Stimulated activated CD8-positive, alpha-beta memory T cell treated with anti-CD3 and anti-CD28 coated beads, Interleukin-7, amount 100 ng/mL, for 1 hour (primary cell): ENCODE results near the gene HOXA7.

Experiments used
- DNase-seq, 2 donors: peaks; one replicate each; pipeline ENCODE4 v3.0.0-alpha.2; 2020; ENCODE audit warnings: low read depth in 2 of 2

Gene HOXA7

DNA sequence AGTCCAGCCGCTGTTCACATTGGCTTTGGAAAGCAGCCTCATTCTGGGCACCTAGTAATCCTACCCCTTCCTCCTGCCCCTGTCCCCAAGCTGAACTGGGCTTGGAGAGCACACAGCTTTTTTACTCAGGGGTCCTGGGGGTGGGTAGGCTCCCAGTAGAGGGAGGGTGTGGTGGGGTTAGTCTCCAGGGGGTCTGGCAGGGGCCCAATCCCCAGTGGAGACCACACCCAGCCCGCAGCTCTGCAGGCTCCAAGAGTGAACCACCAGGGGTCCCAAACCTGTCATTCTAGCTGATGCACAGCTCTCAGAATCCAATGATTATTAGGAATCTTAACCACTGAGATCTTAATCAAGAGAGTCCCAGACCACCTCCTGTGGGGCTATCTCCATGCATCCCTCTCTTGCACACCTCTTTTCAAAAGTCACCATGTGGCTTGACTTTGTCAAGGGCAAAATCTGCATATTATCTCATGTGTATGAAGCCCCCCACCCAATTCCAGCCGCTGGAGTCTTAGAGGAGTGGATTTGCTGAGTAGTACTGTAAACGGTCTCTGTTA, 25.9 kb upstream of the HOXA7 start:
- no peak for DNase-seq

DNA sequence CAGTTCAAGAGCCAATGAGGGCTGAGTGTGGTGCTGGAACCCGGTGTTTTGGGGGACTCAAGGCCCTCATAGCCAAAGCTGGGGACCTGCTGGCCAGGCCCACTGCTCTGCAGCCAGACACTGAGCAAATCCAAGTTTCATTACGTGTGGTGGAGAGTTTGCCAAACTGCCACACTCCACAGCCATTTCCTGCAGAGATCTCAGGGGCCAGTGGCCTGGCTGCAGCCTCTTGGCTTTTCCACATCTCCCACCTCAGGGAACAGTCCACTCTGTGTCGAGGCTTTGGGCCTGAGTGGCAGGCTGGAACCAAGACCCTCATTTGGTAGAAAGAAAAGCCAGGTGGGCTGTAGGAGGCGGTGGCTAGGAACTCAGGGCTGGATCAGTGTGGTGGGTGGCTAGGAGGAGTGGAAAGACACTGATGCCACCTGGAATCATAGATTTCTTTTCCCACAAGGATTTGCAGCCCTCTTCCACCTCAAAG, 25.4 kb upstream of the HOXA7 start:
- no peak for DNase-seq

DNA sequence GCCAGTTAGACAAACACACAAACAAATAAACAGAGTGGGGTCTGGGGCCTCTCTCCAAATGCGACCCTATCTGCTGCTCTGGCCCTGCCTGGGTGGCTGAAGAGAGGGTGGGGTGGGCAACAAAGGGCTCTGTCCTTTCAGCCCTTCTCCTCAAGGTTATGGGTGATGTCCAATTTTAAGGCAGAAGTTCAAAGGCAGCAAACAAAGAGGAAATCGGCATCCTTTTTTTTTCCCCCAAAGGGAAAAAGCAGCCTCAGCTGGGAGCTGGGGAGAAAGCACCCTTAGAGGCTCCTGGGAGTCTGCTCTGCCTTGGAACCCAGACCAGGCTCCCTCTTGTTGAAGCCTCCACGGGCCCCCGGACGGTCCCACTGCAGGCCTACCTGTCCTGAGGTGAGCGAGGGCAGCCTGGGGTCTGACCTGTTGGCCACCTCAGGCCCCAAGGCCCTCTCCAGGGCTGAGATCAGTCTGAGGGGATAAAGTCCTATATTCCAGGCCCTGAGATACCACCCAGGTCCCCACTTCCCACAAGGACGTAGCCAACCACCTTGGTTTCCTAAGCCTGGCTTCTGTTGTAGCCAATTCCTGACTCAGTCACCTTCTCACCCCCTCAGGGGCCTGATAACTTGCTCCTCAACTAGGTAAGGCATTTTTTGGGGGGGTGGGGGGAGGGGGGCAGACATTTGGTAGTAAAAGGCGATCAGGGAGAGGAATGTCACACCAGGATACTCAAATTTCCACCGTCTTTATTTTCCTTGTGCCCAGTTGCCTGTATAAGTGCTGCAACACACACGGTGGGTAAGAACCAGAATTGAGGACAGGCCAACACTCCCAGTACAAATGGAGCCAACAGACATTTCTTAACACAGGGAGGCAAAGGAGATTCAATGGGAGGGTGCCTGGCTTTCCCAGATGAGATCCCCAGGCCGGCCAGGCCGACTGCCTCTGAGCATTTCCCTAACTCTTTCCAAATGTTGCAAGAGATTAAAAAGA, 24.3 kb upstream of the HOXA7 start:
- DNase-seq = no peak

DNA sequence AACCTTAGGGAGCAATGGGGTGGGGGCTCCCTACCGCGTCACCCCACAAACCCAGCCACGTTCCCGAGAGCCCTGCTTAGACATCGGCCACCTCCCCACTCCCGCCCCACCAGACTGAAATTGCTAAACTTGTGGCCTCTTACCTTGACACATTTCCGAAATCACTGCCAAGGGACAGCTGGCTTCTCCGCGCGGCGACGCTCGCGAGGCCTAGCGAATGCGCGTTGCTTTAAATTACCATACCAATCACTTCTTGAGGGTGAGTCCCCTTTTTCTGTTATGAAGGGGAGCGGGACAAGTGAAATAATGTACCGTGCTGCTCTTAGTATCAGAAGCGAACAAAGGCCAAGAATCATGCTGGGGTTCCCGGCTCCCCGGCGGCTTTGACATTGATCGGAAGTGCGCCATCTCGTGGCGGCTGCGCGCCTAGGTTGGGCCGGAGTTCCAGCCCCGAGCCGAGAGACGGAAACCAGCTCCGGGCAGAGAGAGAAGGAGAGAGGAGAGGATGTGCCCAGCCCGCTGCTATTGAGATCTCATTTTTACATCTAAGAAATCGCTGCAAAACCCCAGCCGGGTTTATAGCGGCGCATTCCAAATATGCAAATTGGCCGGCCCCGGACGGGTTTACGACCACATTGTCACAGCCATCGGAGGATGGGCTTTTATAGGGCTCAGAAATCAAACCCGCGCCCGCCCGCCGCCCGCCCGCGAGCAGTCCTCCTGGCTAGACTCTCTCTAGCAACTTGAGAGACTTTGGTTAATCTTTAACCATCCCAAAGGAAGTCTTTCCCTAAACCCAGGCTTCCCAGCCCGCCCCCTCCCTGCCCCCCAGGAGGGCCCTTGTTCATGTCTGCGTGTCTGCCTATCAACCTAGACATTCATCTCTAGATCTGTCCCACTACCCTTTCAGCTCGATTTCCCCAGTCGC, 23.3 kb upstream of the HOXA7 start:
- no peak for DNase-seq

DNA sequence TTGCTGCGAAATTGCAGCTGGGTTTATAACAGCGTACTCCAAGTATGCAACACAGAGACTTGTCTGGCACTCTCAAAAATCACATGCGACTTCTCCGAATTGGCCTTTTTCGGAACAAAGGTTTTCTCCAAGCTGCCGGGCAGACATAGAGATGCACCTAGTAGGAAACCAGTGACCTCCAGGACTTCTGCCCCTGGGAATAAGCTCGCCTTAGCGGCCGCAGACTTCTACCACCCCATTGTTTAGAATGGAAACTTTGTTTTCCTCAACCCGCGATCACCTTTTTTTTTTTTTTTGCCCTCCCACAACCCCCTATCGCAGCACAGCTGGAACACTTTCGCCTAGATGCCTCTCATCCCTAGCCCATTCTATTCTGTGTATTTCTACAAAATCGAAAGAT, 22.6 kb upstream of the HOXA7 start:
- DNase-seq = no peak

DNA sequence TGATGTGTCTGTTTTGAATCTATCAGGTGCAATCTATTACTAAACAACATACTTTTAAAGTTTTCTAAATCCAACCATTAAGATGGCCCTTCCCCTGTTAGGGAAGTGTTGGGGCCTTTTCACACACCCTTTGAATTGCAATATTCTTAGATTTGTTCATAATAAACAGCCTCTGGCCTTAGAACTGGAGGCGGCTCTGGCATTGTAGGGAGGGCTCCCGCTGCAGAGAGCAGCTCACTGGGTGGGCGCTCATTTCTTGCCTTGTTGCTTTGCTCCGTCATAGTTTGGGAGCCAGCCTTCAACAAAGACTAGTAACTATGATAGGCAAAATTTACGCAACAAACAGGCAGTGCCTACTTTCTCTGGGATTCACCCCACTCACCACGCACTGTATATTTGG, 21.9 kb upstream of the HOXA7 start:
- DNase-seq = no peak

DNA sequence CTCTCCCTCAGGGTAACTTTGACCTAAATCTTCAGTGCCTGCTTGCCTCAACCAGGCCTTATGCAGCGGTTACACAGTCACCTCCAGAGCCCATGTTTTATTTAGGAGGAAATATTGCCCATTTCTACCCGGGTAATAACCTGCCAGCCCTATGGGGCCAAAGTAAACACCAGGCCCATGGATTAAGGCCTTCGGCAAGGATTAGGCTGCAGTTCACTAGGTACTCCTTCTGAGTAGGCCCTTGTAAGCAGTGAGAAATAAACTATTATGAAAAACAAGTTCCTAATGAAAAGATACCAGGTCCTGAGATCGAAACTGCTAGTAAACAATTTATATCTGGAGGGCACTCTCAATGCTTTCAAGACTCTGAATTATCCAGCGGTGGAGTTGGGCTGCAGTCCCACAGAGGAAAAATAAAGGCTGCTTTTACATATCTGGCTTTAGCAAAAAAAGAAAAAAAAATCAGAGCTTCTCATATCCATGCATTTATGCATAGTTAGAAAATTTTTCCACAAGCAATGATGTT, 21.4 kb upstream of the HOXA7 start:
- no peak for DNase-seq

DNA sequence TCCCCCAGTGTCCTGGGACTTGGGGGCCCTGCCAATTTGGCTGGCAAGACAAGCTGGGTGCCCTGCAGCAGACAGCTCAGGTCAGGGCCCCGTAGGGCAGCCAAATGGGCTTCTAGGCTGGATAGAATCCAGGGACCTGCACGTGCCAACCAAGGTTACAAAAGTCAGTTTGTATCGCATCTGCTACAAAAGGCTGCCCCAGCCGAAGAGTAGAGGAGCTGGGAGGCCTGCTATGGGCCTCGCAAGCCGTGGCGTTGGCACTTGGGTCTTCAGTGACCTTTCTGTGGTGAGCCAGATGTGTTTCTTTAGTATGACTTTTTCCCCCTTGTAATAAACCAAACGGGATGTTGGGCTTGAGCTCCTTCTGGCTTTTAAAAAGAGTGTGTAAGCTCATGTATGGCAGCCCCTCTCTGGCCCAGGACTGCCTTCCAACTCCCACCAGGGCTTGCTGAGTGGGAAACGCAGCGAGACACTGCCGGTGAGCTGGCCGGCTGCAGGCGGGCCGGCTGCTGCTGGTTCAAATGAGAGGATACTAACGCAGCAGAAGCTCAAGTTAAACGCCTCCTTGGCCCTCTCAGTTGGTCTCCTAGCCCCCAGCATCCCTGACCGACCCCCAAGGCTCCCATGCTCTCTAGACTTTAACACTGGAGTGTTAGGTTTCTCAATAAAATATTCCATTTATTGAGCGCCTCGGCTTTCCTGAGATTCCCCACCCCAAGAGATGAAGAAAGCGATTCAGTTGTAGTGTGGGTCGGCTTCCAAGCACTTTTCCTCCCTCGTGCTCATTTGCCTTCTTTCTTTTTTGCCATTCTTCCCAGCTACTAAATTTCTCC, 20.7 kb upstream of the HOXA7 start:
- DNase-seq = no peak

DNA sequence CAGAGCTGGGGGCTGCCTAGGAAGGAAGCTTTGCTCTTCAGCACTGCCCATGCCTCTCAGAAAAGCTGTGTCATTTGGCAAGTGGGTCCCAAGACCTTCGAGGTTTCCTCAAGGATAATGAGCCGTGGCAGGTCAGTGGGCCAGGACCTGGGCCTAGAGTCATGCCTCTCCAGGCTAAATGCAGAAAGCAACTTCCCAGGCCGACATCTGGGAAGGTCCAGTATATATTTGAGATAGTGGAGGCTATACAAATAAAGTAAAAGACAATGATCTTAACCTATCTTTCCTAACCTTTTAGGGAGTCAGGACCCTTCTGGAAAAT, 20.0 kb upstream of the HOXA7 start:
- DNase-seq = no peak

DNA sequence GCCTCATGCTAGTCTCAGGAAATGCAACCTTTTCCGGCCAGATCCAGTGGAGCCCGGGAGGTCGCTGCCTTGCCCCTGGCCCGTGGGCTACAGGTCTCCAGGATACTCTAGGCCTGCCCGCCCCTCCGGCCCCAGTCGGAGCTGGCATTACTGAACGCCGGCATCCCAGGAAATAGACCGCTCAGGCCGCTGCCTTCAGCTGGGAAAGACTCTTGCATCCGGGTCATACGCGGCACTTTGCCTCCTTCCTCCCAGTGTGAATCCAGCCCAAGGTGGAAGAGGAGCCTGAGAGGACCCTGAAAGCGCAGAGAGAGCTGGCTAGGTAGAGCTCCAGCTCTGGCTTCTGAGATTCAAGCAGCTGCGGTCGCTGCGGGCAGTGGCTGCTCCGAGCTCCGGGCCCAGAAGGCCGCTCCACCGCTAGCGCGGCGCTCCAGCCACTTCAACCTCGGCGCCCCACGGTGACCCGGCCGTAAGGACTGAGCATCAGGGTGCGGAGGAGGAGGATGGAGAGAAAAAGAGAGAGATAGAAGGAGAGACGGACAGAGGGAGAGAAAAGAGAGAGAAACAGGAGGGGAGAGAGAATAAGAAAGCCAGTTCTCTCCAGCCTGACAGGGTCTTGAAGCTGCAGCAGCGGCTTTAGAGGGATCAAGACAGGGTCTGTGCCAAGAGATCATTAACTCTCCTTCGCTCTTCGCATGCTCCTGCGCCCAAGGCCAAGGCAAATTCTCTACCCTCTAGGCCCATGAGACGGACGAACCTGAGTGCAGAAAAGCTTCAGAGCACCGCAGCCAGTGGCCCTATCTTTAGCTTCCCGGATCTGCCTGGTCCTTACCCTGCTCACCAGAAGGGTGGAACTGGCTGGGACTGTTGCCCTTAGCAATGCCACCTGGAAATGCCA, 19.4 kb upstream of the HOXA7 start:
- DNase-seq = no peak

DNA sequence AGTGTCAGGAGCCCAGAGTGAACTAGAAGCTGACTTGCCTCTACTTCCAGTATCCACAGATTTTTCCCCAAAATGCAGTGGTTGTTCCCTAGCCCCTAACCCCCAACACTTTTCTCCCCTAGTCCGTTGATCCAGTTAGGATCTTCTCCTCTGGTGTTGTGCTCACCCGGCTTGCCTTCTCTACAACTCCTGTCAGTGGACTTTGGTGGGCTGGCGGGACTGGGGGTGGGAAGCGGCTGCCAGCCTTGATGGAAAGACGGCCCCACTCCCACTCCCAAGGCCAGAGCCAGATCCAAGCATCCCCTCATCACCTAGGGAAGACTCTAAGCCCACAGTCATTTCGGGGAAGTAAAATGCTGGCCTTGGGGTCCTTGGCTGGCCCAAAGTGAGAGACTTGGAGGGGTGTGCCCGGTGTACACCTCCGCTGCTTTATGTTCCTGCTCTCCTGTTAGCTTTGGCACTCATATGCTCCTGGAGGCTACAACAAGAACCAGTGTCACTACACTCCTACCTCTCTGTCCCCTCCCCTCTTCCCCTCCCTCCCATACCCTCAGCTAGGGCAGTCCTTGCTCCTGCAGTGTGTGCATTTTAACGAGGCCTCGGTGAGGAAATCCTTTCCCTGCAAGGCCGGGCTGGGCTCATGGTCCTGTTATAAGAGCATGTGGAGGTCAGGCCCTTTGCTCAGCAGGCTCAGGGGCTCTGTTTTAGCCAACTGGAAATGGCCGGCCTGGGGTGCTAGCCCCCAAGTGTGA, 18.6 kb upstream of the HOXA7 start:
- DNase-seq = no peak

DNA sequence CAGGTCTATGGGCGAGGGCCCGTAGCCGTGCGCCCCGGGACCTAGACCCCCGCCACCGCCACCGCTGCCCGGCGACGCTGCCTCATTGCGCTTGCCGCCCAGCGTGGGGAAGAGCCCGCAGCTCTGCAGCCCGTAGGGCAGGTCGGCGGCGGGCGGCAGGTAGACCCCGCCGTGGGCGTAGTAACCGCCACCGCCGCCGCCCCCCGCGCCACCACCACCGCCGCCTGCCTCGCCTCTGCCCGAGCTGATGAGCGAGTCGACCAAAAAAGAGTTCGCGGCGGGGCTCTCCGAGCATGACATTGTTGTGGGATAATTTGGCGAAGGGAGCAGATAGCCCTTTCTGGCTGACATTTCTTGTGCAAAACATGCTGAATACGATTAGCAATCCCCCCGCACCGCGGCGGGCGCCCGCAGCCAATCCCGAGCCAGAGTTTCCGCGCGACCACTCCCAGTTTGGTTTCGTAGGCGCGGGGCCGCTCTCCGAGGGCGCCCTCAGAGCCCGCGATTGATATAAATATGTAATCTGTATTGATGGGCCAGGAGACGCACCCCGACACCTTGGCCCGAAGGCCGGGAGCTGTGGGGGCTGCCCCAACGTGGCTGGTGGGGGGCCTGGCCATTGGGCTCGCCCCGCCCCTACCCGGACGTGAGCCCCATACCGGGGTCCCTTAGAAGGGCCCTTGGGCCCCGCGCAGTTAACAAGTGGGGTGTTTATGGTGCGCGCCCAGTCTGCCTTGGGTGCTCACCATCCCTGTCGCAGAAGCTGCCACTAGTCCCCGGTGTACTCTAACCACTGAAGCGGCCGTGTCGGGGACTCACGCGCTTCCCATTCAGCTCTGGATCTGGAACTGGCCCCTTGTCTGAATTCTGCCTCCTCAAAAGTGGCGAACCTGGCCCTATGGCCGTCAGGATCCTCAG, 17.7 kb upstream of the HOXA7 start, which contains the start of gene HOXA10:
Gene HOXA10 (minus strand): TSS at position 365 of the 918 bp plus-strand sequence. CDS start 14 bp downstream, at position 351.
- DNase-seq = no peak

DNA sequence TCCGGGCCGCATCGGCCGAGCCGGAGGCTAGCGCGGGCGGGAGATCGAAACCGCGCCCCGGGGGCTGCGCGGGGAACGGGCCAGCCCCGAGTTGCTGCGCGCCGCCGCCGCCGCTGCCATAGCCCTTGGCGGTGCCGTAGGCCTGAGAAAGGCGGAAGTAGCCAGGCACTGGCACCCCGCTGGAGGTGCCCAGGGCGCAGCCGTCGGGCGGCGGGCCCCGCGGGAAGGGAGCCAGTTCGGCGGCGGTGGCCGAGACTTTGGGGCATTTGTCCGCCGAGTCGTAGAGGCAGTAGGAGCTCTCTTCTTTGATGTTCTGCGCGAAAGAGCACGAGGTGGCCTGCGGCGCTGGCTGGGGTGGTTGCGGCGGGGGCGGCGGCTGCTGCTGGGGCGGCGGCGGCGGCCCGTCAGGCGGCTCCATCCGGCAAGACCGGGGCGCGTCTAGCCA, 17.1 kb upstream of the HOXA7 start:
- DNase-seq = no peak

DNA sequence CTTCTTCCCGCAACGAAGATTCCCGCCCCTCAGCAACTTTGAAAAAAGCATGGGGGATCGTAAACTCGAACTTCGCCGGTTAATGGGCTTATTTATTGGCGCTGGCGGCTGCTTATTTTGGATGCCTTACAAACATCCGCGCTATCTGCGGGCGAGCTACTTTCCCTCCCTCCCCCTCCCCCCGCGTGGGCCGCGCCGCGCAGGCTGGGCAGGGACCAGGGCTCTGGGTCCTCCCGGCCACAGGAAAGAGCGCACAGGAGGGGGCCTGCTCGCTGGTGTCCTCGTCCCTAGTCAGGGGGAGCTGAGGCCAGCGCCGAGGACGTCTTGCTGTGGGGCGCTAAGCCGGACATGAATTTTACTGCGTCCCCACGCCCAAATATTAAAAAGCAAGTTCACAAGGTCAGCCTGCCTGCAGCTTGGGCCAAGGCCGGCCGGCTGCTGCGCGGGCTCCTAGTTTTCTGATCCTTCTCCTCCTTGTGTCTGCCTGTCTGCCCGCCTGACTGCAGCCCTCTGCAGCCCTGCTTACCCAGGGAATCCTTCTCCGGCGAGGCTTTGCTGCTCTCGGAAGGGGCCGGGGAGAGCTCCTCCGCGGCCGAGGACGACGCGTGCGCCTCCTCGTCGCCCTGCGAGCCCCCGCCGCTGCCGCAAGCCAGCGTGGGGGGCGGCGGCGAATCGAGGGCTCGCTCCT, 16.5 kb upstream of the HOXA7 start:
- no peak for DNase-seq

DNA sequence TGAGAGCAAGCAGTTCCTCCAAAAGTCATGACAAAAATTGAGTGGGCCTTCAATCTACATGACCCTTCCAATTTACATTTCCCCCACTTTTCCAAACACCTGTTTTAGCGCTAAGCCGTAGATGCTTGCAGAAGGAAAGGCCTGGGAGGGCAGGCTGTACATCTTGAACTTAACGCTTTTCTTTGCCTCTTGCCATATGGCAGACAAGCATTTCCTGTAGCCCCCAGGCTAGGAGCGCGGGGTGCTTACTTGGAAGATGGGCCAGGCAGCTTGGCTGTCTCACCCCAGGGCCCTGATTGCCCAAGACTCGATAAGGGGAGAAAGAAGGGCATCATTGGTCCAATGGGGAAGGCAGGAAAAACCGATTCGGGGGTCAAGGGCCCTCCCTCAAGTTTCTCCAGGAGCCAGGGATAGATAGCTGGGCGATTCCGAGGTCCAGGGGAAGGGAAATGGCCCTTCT, 15.9 kb upstream of the HOXA7 start:
- DNase-seq = no peak

DNA sequence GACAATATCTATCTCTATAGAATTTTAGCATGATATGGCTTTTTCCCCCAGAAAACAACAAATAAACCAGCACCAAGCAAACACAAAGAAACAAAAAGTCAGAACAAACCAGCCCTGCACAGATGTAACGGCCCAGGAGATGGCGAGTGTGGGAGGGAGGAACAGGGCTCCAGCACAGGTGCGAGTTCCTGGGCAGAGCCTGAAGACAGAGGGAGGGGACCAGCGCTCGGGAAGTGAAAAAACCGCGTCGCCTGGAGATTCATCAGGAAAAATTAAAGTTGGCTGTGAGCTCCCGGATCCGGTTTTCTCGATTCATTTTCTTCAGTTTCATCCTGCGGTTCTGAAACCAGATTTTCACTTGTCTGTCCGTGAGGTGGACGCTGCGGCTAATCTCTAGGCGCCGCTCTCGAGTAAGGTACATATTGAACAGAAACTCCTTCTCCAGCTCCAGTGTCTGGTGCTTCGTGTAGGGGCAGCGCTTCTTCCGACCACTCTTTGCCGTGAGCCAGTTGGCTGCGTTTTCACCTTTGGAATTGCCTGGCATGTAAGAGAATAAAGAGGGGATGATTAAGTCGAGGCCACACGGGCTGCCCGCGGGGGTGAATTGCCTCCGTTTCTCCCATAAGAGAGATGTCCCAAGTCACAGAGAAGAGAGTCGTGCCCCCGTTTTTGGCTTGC, 15.3 kb upstream of the HOXA7 start:
- no peak for DNase-seq

DNA sequence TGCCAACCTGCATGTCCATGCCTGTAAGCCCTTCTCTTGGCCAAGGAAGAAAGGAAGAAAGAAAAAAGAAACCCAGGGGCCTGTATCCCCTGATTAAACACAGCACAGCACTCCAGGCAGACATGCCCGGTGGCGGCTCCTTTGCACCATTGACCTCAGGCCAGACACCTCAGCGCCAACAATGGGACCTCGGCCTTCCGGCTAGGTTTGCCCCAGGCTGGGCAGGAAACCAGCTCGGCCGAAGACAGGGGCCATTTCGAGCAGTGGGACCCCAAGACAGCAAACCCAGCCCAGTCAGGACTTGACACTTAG, 14.8 kb upstream of the HOXA7 start:
- DNase-seq = no peak
